Stimulated activated CD8-positive, alpha-beta memory T cell treated with anti-CD3 and anti-CD28 coated beads, Interleukin-12 subunit alpha, Interleukin-12 subunit beta, amount 100 ng/mL, for 24 hours (primary cell): ENCODE data around the gene PIP4K2C.
"Not testable (repeated sequence)": the region's sequence is repeated elsewhere in the genome, so short reads cannot be mapped to it uniquely, and the experiment has no call there.

Experiments used
- DNase-seq: peaks from one replicate; pipeline ENCODE4 v3.0.0-alpha.2; 2020; ENCODE audit errors: extremely low read depth

PIP4K2C gene

GRCh38 chr12:57558864-57559263 is 32.1 kb upstream of the PIP4K2C start:
- no peak for DNase-seq

- no peak for DNase-seq
Measured at GRCh38 chr12:57560516-57560915, 30.5 kb upstream of the PIP4K2C start.

- not testable (repeated sequence) for DNase-seq
Measured at GRCh38 chr12:57561117-57561516, 29.9 kb upstream of the PIP4K2C start.

- no peak for DNase-seq
Measured at GRCh38 chr12:57563358-57563757, 27.6 kb upstream of the PIP4K2C start.

- no peak for DNase-seq
Measured at GRCh38 chr12:57564178-57564740, 26.7 kb upstream of the PIP4K2C start.

GRCh38 chr12:57568838-57569237 is 22.2 kb upstream of the PIP4K2C start:
- no peak for DNase-seq

GRCh38 chr12:57569858-57570257 is 21.1 kb upstream of the PIP4K2C start:
- no peak for DNase-seq

- DNase-seq = not testable (repeated sequence)
Measured at GRCh38 chr12:57570438-57570837, 20.6 kb upstream of the PIP4K2C start.

GRCh38 chr12:57571926-57572762 is 18.8 kb upstream of the PIP4K2C start:
- no peak for DNase-seq

GRCh38 chr12:57574795-57575194 is 16.2 kb upstream of the PIP4K2C start:
- no peak for DNase-seq

GRCh38 chr12:57575771-57576612 is 15.0 kb upstream of the PIP4K2C start:
- no peak for DNase-seq

GRCh38 chr12:57576613-57577160 is 14.3 kb upstream of the PIP4K2C start:
- no peak for DNase-seq

- DNase-seq = no peak
Measured at GRCh38 chr12:57577981-57578758, 12.8 kb upstream of the PIP4K2C start.

- no peak for DNase-seq
Measured at GRCh38 chr12:57579011-57579410, 12.0 kb upstream of the PIP4K2C start.

- DNase-seq = no peak
Measured at GRCh38 chr12:57579677-57580465, 11.1 kb upstream of the PIP4K2C start.

- DNase-seq = no peak
Measured at GRCh38 chr12:57580466-57580795, 10.6 kb upstream of the PIP4K2C start.

GRCh38 chr12:57581802-57582201 is 9.2 kb upstream of the PIP4K2C start:
- no peak for DNase-seq

GRCh38 chr12:57582440-57582839 is 8.6 kb upstream of the PIP4K2C start:
- DNase-seq = no peak

GRCh38 chr12:57583008-57583831 is 7.8 kb upstream of the PIP4K2C start:
- no peak for DNase-seq

GRCh38 chr12:57584050-57584449 is 6.9 kb upstream of the PIP4K2C start:
- no peak for DNase-seq
